NCI-H82 treated with DMSO at 0.1 percent for 48 hours (cell line): ENCODE data around the gene INSRR.

Experiments
- DNase-seq: peaks from one replicate; lab custom pipeline; 2025; ENCODE audit not compliant: unreplicated experiment; lab: John Stamatoyannopoulos, UW

The INSRR gene

DNA sequence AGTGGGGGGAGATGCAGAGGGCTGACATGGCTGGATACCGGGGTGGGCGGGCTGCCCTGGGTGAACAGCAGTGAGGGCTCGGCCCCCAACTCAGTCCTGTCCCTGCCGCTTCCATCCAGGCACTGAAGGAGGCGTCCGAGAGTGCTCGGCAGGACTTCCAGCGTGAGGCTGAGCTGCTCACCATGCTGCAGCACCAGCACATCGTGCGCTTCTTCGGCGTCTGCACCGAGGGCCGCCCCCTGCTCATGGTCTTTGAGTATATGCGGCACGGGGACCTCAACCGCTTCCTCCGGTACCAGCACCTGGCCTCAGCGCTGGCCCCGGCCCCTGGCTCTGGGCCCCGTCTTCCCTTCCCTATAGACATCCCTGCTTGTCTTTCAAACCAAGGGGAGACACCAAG, 17.4 kb upstream of the INSRR start:
- DNase-seq, result no peak

- DNase-seq, result no peak
These were observed 16.4 kb upstream of the INSRR start for GRCh38 chr1:156875341-156875615.

- DNase-seq, result no peak
These were observed 15.8 kb upstream of the INSRR start for GRCh38 chr1:156874572-156875340.

DNA sequence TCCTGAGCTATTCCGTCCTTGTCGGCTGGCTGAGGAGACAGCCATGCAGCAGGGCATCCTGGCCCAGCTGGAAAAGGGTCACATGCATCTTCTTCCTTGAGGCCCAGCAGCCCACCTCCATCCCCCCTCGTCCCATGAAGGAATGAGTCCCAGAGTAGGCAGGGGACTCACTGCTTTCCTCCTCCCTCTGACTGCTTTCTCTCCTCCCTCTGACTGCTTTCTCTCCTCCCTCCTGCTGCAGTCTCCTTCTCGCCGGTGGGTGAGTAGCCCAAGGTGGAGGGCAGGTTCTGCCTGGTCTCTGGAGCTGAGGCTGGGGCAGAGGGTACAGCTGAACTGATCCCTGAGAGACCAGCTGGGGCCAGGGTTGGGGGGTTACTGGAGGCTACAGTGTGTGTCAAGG, 15.2 kb upstream of the INSRR start:
- no peak for DNase-seq

DNA sequence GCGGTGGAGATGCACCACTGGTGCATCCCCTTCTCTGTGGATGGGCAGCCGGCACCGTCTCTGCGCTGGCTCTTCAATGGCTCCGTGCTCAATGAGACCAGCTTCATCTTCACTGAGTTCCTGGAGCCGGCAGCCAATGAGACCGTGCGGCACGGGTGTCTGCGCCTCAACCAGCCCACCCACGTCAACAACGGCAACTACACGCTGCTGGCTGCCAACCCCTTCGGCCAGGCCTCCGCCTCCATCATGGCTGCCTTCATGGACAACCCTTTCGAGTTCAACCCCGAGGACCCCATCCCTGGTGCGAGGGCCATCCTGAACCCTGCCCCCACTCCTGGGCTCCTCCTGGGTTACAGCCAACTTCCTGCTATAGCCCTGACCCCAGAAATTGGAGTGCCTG, 14.7 kb upstream of the INSRR start:
- DNase-seq, result no peak

DNA sequence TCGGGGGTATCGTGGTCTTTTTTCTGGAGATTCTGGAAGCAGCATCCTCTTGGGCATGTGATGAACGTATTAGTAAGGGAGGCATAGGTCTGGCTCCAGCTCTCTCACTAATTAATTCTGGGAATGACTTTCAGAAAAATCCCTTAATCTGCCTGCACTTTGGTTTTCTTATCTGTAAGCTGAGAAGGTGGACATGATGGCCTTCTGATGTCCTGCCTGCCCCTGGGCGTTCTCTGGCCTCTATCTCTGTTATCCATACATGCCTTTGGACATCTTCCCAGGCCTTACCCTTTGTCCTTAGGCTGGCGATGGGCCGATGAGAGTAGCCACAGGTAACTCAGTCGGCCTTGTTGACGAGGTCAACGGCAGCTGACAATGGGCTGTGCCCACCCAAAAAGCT, 10.5 kb upstream of the INSRR start:
- DNase-seq, result no peak

DNA sequence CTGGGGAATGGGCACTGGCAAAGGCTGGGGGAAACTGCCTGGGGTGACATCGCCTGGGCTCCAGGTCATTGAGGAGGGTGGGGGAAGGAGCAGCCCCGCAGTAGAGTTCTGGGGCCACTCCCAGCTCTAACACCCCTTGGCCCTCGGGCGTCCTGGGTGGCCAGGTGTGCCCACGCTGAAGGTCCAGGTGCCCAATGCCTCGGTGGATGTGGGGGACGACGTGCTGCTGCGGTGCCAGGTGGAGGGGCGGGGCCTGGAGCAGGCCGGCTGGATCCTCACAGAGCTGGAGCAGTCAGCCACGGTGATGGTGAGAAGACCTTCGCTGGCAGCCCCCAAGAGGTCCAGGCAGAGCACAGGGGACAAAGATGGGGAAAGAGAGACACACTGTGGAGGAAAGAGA, 9.4 kb upstream of the INSRR start:
- no peak for DNase-seq

- peak; percentile 60 for DNase-seq
These were observed 7.5 kb upstream of the INSRR start for GRCh38 chr1:156866249-156866909.

DNA sequence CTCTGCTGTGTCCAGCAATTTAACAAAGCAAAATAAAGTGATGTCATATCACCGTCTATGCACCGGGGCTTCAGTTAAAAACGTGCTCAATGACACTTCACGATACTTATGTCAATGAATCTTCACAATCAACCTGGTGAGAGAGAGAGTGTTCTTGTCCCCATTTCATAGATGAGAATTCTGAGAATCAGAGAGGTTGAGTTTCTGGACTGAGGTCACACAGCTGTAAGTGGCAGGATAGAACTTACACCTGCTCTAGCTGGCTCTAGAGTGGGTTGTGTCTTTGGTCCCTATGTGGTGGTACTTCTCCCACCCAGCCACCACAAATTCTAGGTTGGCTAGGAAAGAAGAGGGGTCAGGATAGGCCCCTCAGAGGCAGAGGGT, 6.9 kb upstream of the INSRR start:
- DNase-seq, result no peak

DNA sequence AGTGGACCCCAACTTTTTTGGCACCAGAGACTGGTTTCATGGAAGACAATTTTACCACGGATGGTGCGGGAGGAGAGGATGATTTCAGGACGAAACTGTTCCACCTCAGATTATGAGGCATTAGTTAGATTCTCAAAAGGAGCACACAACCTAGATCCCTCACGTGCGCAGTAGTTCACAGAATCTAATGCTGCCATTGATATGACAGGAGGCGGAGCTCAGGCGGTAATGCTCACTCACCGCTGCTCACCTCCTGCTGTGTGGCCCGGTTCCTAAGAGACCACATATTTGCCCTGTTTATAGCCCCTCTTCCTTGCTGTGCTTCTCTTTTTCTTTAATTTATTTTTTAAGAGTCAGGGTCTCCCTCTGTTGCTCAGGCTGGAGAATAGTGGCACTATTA, 6.3 kb upstream of the INSRR start:
- no peak for DNase-seq

DNA sequence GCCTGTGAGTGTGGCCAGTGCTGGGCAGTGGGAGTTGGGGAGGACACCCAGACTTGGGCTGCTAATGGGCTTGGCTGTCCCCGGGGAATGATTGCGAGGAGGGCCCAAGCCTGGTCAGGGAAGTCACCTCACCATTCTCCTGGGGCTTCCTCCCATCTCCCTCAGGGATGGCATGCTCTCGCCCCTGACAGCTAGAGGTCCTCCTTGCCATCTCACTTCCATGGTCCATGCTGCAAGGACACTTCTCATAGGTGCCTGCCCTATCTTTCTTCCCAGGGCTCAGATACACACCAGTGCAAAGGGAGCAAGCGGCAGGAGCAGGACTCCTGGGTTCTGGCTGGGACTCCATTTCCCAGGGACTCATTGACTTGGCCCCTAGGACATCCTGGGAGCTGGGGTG, 5.9 kb upstream of the INSRR start:
- no peak for DNase-seq

GRCh38 chr1:156863631-156864030, 4.7 kb upstream of the INSRR start:
- no peak for DNase-seq

DNA sequence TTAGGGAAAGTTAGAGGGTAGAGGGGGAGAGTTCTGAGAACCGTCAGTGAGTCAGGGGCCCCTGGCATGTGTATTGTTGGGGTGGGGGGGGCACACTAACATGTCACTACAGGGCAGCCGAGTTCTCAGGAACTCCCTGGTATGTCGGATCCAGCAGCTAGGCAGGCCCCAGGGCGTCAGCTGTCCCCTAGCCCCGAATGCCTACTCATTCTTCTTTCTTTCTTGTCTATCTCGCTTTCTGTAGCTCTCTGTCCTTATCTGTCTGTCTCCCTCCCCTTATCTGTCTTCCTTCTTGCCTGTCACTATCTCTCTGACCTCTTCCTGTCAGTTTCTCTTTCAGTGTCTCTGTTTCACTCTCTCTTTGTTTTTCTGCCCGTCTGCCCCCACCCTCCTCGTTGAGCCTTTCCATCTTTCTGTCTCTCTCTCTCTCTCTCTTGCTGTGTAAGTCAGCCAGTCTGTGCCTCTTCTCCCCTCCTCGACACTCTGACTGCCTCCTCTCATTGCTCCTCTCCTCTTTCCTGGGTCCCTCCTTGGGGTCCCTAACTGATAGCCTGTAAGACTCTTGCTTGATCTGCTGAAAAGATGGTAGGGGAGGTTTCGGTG, 4.2 kb upstream of the INSRR start:
- no peak for DNase-seq

DNA sequence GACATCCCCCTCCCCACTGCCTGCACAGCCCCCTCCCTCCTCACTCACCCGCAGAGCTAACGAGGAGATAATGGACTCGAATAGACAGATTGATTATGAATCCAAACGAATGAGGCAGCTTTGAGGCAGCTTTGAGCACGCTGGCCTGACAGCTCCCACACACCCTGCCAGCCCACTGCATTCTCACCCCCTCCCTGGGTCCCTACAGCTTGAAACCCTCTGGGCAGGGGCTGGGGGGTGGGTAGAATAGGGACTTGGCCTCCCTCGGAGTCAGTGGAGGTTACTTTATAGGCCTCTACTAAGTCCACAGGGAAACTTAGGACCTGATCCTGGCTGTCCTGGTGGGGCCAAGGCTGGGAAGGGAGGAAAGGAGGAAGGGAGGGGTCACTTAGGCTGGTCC, 3.7 kb upstream of the INSRR start:
- no peak for DNase-seq

GRCh38 chr1:156860628-156861423, 1.9 kb upstream of the INSRR start, which contains the start of gene NTRK1:
Gene NTRK1, plus strand, starts transcription at chr1:156860865. Its CDS starts 70 bp downstream, at chr1:156860935.
- DNase-seq, result peak; percentile 72

- DNase-seq, result peak; percentile 72
These were observed 1.3 kb upstream of the INSRR start for GRCh38 chr1:156860113-156860627.

GRCh38 chr1:156859523-156860112, 701 bp upstream of the INSRR start:
- no peak for DNase-seq

DNA sequence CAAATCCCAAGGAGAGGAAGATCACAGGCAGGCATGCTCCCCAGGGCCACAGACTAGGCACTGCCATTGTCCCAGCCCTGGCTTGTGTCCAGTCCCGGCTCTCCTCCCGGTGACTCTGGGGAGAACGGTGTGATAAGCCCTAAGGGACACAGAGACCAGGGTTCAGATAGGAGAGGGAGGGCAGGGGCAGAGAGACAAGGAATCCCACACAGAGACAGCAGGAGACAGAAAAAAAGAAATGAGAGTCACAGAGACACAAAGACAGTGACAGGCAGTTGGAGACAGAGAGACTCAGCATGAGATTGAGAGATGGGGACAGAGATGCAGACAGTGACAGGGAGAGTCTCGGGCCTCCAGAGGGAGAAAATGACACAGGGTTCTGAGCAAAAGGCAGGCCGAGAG, 361 bp downstream of the INSRR start:
- no peak for DNase-seq

- DNase-seq, result no peak
These were observed 1.4 kb downstream of the INSRR start for GRCh38 chr1:156857532-156857931.

DNA sequence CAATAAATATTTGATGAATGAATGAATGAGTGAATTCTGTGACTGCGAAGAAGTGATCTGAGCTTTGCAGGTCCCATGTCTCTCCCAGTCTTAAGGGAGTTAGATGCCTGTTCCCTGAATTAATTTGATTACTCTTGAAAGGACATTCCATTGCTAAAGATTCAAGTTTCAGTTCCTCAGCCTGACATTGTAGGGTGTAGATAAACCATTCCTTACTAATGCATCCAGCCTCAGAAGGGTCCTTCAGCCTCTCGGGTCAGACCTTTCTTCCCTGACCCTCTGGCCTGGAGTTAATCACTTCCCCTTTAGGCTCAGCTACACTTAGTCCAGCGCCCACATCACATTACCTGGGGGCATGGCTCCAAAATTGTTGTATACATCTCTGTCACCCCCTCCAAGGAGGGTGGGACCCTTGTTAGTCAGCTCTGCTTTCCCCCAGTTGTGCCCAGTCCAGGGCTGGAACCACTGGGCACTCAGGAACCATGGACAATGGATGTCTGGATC, 2.6 kb downstream of the INSRR start:
- DNase-seq, result no peak

GRCh38 chr1:156854634-156855033, 4.3 kb downstream of the INSRR start:
- no peak for DNase-seq
